MV-4-11 (cell line): Measurements from ENCODE around the gene RASA2.

Experiments
- DNase-seq: peaks from one replicate; lab custom pipeline; 2025; lab: John Stamatoyannopoulos, UW

The RASA2 gene

GRCh38 chr3:141646760-141647561 lies 160.1 kb downstream of the RASA2 start:
- peak; percentile 86 for DNase-seq

- no peak for DNase-seq
Observed at GRCh38 chr3:141647562-141647915, 160.7 kb downstream of the RASA2 start.

GRCh38 chr3:141648055-141648910 lies 161.5 kb downstream of the RASA2 start:
- DNase-seq: no peak

- no peak for DNase-seq
Observed at GRCh38 chr3:141649871-141650270, 163.0 kb downstream of the RASA2 start.

- no peak for DNase-seq
Observed at GRCh38 chr3:141650783-141651182, 164.0 kb downstream of the RASA2 start.

- DNase-seq: no peak
Observed at GRCh38 chr3:141651409-141651808, 164.6 kb downstream of the RASA2 start.

- DNase-seq: no peak
Observed at GRCh38 chr3:141652349-141652748, 165.5 kb downstream of the RASA2 start.

GRCh38 chr3:141653847-141654246 lies 167.0 kb downstream of the RASA2 start:
- DNase-seq: no peak

GRCh38 chr3:141655801-141656200 lies 169.0 kb downstream of the RASA2 start:
- DNase-seq: no peak

- DNase-seq: peak; percentile 61
Observed at GRCh38 chr3:141656771-141657170, 169.9 kb downstream of the RASA2 start.

GRCh38 chr3:141657516-141657915 lies 170.7 kb downstream of the RASA2 start:
- no peak for DNase-seq

- no peak for DNase-seq
Observed at GRCh38 chr3:141659821-141660613, 173.2 kb downstream of the RASA2 start.

GRCh38 chr3:141660614-141660947 lies 173.8 kb downstream of the RASA2 start:
- DNase-seq: no peak

- DNase-seq: peak; percentile 26
Observed at GRCh38 chr3:141661229-141662196, 174.7 kb downstream of the RASA2 start.

- no peak for DNase-seq
Observed at GRCh38 chr3:141663993-141664392, 177.2 kb downstream of the RASA2 start.
